HG03066 (cell line): ENCODE results near the gene BRD1.

Source experiments
- ATAC-seq: cut with Tn5 transposase; IDR thresholded peaks from one replicate; pipeline ENCODE4 v1.9.1; 2021; ENCODE audit warnings: low read depth; ENCODE audit not compliant: unreplicated experiment

The BRD1 gene

GRCh38 chr22:49827853-49828598 lies at the start of gene BRD1:
Gene BRD1 (minus strand): TSS chr22:49827873. CDS start chr22:49824317, 3,556 bp downstream.
- ATAC-seq, result no peak

GRCh38 chr22:49873228-49873940 lies 45.7 kb upstream of the BRD1 start:
- no peak for ATAC-seq

DNA sequence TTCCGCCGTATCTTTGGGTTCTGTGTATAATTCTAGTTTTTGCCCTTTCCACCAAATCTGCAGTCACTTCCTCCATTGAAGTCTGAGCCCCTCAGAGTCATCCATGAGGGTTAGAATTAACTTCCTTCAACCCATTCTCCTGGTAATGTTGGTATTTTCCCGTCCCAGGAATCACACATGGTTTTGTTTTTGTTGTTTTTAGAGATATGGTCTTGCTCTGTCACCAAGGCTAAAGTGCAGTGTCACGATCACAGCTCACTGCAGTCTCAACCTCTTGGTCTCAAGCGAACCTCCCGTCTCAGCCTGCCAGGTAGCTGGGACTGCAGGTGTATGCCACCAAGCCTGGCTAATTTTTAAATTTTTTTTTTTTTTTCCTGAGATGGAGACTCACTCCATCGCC lies 44.7 kb upstream of the BRD1 start:
- no peak for ATAC-seq

DNA sequence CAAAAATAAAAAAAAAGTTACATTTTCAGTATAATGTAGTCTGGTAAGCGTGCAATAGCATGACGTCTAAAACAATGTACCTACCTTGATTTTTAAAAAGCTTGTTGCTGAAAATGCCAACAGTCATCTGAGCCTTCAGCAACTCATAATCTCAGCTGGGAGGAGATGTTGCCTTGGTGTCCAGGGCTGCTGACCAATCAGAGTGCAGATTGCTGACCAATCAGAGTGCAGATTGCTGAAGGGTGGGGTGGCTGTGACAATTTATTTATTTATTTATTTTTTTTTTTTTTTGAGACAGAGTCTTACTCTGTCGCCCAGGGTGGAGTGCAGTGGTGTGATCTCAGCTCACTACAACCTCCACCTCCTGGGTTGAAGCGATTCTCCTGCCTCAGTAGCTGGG lies 43.8 kb upstream of the BRD1 start:
- ATAC-seq, result no peak

DNA sequence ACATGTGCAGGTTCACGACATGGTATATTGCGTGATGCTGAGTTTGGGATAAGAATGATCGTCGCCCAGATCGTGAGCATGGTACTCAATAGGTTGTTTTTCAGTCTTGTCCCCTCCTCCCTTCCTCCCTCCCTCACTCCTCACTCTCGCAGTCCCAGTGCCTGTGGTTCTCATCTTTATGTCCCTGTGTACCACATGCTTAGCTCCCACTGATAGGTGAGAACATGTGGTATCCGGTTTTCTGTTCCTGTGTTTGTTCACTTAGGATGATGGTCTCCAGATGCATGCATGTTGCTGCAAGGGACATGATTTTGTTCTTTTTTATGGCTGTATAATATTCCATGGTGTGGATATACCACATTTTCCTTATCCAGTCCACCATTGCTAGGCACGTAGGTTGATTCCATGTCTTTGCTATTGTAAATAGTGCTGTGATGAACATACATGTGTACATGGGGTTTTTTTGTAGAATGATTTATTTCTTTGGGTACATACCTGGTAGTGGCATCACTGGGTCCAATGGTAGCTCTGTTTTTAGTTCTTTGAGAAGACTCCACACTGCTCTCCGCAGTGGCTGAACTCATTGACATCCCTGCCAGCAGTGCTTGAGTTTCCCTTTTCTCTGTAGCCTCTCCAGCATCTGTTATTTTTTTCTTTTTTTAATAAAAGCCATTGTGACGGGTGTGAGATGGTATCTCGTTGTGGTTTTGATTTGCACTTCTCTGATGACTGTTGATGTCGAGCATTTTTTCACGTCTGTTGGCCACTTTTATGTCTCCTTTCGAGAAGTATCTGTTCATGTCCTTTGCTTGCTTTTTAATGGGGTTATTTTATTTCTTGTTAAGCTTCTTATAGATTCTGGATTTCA lies 42.4 kb upstream of the BRD1 start:
- no peak for ATAC-seq

GRCh38 chr22:49869086-49869830 lies 41.6 kb upstream of the BRD1 start:
- no peak for ATAC-seq

- ATAC-seq, result no peak
Observed at GRCh38 chr22:49867303-49868265, 39.9 kb upstream of the BRD1 start.

- ATAC-seq, result no peak
Observed at GRCh38 chr22:49866646-49867045, 39.0 kb upstream of the BRD1 start.

- no peak for ATAC-seq
Observed at GRCh38 chr22:49866134-49866533, 38.5 kb upstream of the BRD1 start.

- ATAC-seq, result no peak
Observed at GRCh38 chr22:49865156-49865555, 37.5 kb upstream of the BRD1 start.

GRCh38 chr22:49863931-49864330 lies 36.3 kb upstream of the BRD1 start:
- ATAC-seq, result no peak

GRCh38 chr22:49862496-49862776 lies 34.8 kb upstream of the BRD1 start:
- no peak for ATAC-seq

GRCh38 chr22:49861642-49862495 lies 34.2 kb upstream of the BRD1 start:
- no peak for ATAC-seq

DNA sequence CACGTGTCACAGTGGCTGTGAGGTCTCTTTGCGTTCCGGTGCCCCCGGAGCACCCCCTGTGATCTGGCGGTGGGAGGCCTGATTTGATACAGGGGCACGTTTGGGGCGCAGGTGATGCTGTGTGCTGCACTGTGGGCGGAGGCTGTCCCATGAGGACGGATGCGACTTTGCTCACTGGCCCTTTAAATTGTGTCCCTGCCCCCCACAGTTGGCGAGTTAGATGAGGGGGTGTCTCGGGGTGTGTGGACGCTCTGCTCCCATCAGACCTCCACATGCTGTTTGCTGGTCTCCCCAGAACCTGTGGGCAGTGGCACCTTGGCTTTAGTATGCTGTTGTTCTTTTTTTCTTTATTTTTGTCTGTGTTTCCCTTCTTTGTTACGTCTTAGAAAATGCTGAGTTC lies 31.2 kb upstream of the BRD1 start:
- ATAC-seq, result no peak

DNA sequence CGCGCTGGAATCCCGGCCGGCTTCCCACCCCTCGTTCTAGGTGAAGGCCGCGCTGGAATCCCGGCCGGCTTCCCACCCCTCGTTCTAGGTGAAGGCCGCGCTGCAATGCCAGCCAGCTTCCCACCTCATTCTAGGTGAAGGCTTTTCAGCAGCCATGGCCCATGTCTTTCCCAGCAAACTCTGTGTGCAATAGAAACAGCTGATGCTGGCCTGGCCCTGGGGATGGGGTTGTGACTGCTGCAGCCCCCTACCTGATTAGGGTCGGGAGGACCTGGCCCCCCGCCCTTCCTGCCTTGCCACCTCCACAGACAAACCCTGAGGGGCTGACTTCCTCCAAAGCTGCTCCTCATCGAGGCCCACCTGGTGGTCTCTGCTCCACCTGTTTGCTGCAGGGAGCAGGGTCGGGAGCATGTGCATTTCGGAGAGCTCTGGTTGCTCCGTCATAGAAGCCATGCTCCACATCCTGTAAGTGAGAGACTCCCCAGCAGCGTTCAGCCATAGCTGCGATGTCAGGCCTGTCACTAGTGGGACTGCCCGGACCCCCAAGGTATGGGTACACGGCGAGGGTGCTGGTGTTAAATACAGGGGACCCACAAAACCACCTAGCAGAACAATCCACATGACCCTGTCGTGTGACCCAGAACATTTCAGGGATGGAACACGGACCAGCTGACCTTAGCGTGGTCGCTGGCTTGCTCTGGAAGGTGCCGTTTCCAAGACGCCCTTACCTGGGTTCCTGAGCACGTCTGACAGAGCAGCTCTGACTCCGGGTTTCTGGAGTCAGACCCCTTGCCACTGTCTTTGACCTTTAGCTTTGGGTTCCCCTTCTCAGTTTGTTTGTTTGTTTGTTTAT lies 29.3 kb upstream of the BRD1 start:
- no peak for ATAC-seq

DNA sequence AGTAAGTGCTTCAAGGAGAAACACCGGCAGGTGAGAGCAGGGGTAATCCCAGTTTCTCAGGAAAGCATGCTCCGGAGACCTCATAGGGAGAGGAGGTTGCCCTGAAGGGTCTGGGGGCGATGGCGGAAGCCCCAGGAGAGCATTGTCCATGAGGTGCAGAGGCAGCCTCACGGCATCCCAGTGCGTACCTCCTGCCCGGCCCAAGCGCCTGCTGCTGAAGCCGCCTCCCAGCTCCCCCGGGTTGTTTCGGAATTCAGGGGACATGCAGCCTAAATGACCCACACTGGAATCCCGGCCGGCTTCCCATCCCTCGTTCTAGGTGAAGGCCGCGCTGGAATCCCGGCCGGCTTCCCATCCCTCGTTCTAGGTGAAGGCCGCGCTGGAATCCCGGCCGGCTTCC lies 28.7 kb upstream of the BRD1 start:
- ATAC-seq, result no peak

DNA sequence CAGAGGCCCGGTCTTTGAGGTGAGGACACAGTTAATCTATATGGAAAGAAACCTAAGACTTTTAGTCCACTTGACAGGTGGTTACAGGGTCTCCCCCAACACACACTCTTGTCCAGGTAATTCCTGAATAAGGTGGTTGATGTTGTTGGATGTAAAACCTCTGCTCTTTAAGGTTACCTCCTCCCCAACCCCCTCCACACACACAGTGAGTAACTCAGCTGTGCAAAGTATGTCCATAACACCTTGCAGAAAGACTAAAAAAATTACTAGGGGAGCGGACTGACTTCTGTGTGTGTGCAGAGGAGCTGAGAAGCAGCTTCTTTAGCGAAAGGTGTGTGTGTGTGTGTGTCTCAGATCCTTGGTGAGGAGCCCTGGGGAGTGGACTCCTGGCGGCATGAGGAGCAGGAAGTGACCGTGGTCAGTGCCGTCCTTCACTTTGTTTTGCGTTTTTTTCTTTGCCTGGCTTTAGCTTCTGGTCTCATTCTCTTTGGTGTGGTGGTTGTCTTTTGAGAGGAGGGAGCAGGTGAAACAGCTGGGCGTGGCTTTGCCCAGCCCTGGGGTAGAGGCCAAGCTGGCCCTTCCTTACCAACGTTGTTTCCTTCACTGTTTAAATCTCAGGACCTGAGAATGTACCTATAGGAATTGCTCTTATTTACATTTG lies 27.7 kb upstream of the BRD1 start:
- ATAC-seq, result no peak
